GM18502 (cell line): ENCODE measurements around the gene PI4KA.

Source experiments
- ATAC-seq: cut with Tn5 transposase; IDR thresholded peaks from one replicate; pipeline ENCODE4 v1.9.1; 2021; ENCODE audit warnings: mild to moderate bottlenecking; ENCODE audit not compliant: unreplicated experiment, poor library complexity

PI4KA gene

DNA sequence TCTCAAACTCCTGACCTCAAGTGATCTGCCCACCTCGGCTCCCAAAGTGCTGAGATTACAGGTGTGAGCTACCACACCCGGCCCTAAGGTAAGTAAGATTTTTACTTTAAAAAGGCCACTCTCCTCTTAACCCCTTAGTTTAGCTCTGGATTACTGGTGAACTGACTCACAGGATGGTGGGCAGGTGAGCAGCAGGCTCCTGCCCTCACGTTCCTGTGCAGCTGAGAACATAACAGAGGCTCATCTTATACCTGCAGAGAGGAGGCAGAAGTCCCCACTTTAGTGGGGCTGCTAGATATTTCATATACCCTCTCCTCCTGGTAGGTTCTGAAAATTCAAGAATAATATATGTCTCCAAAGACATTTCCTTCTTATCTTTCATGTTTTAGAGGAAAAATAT lies 101.8 kb downstream of the PI4KA start:
- no peak for ATAC-seq

- ATAC-seq = no peak
Measured at GRCh38 chr22:20752873-20753272, 105.7 kb downstream of the PI4KA start.

GRCh38 chr22:20752104-20752741 lies 106.4 kb downstream of the PI4KA start:
- no peak for ATAC-seq

DNA sequence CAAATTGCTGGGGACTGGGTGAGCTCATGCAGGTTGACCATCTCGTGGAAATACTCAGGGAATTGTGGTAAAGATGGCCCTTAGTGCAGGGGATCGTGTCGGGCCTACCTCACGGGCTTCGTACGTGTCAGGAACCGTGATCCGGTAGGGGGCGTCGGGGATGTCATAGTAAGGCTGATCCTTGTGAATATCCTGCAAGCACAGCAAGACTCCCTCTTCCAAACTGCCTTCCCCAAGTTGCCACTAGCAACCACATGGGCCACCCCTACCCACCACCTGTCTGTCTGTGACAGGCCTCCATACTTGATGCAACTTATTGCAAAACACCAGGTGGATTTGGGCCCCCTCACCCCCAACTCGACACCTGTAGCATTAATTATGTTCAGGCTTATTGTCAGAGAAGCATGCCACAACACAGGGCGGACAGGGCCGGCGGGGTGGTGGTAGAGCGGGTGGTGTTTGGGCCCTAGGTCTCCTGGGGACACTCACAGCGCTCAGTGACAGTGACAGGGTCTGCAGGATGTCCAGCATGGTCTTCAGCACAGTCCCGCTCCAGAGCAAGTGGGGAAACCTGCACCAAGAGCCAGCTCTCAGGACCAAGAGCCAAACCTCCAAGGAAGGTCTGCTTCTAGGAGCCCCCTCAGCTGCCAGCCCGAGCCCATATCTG lies 107.3 kb downstream of the PI4KA start:
- no peak for ATAC-seq

DNA sequence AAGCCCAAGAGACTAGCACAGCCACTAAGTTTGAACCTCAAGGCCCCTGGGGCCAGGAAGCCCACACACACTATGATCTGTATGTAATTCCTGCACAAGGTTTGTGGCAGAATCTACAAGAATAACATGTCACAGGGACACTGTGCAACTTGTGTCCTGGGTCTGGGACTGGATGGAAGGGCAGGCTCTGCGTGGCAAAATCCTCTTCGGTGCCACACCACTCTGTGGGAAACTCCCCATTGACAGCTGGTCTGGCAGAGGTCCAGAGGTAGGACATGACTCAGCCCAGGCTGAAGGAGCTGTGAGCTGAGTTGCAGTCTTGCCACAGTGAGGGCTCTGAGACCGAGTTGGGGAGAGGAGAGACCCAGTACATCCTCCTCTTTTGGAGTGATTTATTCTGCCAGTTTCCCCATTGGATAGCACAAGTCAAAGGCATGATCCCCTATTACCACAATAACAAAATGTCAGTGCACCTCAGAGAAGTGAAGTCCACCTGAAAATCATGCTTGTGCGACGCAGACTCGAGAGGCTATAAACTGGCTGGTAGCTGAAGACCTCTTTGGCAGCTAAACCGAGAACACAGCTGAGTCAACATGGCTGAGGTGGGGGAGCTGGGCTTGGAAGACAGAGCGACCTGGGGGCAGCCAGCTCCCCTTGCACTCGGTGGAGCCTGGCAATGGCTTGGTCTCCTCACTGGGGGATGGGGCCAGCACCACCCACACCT lies 108.0 kb downstream of the PI4KA start:
- no peak for ATAC-seq

- ATAC-seq = peak; percentile 6
Measured at GRCh38 chr22:20749453-20749852, 109.2 kb downstream of the PI4KA start.

GRCh38 chr22:20748731-20749428 lies 109.7 kb downstream of the PI4KA start:
- peak; percentile 68 for ATAC-seq

DNA sequence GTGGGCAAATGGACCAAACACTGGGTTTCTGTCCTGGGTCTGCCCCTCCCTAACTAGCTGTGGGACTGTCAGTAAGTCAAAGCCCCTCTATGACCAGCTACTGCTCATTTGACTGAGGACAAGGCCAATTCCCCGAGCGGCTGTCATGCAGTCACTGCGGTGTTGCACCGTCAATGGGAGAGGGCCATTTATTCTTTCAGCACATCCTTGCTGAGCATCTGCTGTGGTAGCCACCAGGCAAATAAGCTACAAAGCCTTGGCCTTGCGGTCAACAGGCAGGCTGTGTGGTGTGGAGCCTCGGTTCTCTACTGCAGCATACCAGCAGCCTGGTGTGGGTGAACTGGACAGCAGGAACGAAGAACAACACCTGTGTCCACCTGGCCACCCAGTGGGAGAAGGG lies 110.5 kb downstream of the PI4KA start:
- ATAC-seq = no peak

GRCh38 chr22:20747223-20747622 lies 111.4 kb downstream of the PI4KA start:
- ATAC-seq = no peak

GRCh38 chr22:20746431-20747189 lies 112.0 kb downstream of the PI4KA start:
- ATAC-seq = no peak

DNA sequence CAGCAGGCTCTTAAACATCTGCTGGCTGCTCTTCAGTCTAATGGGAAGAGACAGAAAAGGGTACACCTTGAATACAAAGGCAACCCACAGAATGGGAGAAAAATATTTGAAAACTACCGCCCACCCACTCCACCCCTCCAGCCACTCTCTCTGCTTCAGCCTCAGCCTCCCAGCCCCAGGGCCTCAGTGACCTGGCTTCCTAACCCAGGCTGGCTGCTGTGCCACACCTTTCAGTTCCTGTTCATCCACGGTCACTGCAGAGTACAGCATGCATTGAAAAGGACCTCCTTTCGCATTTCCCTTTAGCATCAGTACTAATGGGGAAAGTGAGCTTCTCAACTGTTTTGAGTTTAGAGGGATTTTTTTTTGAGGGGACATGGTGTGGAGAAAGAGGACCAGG lies 113.5 kb downstream of the PI4KA start:
- no peak for ATAC-seq

- ATAC-seq = no peak
Measured at GRCh38 chr22:20744456-20744855, 114.2 kb downstream of the PI4KA start.

GRCh38 chr22:20742764-20743163 lies 115.8 kb downstream of the PI4KA start:
- ATAC-seq = no peak

DNA sequence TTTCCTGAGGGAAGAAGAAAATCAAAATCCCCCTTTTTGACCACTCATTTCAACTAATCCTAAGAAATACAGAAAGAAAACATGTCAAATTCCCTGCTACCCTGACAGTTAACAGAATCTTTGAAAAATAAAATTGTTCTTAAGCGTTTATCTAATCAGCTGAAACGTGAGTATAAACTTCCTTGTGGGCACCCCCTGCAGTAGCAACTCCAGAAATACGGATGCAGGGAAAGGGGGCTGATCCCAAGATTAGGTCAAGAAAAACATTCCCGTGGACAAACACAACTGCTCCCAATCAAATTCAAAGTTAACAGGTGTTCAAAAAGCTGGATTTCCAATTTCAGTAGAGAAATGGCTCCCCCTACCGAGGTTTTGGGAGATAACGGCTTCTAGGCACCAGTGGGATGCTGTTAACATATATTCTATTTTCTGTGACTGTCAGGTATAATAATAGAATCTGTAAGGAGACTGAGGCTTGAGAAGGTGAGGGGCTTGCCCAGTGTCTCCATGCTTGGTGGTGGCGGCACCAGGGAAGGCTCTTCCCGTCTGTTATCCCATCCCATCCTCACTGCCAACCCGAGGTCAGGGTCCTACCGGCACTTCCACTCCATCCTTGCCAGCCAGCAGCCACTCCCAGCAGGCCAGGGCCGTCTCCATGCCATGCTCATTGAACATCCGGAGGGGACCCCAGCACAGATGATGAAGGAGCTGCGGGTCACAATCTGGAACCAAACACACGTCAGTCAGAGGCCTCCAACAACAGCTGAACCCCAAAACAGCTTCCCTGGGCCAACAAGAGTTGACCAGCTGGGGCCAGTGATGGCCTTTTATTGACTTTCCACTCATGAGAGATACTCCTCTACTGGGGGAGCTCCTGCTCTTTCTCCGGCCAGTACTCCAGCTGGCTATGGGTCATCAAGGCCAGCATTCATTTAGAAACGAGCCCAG lies 116.7 kb downstream of the PI4KA start:
- no peak for ATAC-seq

DNA sequence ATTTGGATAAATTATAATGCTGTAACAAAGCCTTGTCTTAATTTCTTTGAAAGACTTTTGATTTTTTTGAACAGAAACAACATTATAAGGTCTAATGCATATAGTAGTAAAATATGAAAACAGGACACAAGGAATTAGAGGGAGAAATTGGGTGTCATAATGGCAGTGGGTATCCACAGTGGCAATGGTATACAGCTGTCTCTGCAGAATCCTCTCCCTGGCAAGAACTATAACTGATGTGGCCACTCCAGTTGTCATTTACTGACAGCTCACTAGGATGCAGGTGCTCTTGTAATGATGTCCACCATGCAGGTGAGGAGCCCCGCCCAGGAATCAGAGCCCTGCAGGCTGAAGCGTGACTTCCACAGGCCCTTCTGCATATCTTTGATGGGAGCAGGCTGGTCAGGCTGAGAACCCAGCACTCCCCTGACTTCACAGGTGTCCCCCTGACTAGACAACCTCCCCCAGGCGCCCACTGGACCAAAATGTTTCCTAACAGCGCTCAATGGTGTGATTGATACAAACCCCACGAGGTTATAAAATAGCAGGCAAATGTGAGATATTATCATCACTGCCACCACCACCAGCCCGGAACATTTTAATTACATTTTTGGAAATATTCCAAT lies 117.5 kb downstream of the PI4KA start:
- no peak for ATAC-seq

GRCh38 chr22:20740222-20740951 lies 118.2 kb downstream of the PI4KA start:
- no peak for ATAC-seq

- ATAC-seq = no peak
Measured at GRCh38 chr22:20738394-20739089, 120.1 kb downstream of the PI4KA start.
